ENCODE measurements around the gene GALNTL6.

GALNTL6 gene

DNA sequence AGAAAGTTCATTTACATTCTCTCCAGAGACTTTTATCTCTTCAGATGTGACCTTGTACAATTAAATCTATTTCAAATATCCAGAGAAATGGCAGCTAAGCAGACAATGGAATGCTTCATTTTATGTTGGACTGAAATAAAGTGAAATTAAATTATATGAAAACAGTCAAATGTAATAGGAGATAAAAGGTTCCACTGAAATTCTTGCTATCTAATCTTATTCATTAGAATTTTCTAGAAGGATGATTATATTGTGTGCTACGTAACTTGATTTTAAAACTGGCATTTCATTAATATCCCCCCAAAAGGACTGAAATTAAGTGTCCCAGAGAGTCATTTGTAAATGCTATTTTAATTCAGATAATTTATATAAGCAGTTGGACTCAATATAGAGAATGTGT, 708.5 kb downstream of the GALNTL6 start:
- H3K4me3 ChIP-seq (ENCODE audit: insufficient read depth, low read length, poor library complexity, severe bottlenecking): no peak overlapping the region
- no peak overlapping the region for H3K4me2 ChIP-seq (ENCODE audit: low read depth, low read length, poor library complexity, severe bottlenecking)
- H4K20me1 ChIP-seq (ENCODE audit: low read depth, low read length): no peaks in the 10 kb centered on the region
- H3F3A ChIP-seq (ENCODE audit: insufficient read depth): no peaks in the 10 kb centered on the region
- H3K36me3 ChIP-seq (ENCODE audit: low read length): no peaks in the 10 kb centered on the region
- no peak for TF ChIP-seq CTCF (IDR thresholded peaks at IDR 0.05; ENCODE audit: insufficient read depth, low read length, poor library complexity, severe bottlenecking)
- TF ChIP-seq EZH2phosphoT487 (conservative IDR thresholded peaks at IDR 0.05; ENCODE audit: low read length): no peak
- H3K27me3 ChIP-seq (ENCODE audit: low read length): no peaks in the 10 kb centered on the region
- H3K27ac ChIP-seq (ENCODE audit: low read depth, low read length): no peak overlapping the region
- no peaks in the 10 kb centered on the region for H3K9me2 ChIP-seq (replicated peaks; ENCODE audit: insufficient read depth, low read length)
- no peaks in the 10 kb centered on the region for H3K79me2 ChIP-seq (ENCODE audit: insufficient read depth, low read length)
- no peaks in the 10 kb centered on the region for H3K9me3 ChIP-seq (ENCODE audit: insufficient read depth, low read length)
- H2AFZ ChIP-seq (ENCODE audit: low read depth, low read length, severe bottlenecking): no peak overlapping the region
- no peak overlapping the region for H3K9ac ChIP-seq (ENCODE audit: low read length)

DNA sequence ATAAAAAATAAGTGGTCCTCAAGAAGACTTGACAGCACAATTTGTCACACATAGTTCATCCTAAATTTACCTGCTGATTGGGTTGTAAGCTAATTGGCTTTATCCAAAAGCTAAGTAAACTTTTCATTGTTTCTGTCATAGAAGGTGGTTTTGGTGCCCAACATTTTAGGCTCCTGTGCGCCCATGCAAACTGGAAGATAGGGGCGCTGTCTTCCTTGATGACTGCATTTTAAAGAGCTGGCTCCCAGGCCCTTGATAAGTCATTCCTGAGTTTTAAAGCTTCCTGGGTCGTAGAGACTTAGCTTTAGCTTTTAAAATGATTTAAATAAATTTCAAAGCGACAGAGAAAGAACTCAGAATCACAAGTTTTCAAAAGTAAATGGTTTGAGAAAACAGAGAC, 730.0 kb downstream of the GALNTL6 start:
- no peak overlapping the region for H3K27ac ChIP-seq (ENCODE audit: low read depth, low read length)
- H4K20me1 ChIP-seq (ENCODE audit: low read depth, low read length): no peaks in the 10 kb centered on the region
- H2AFZ ChIP-seq (ENCODE audit: low read depth, low read length, severe bottlenecking): no peak overlapping the region
- no peaks in the 10 kb centered on the region for H3K9me2 ChIP-seq (replicated peaks; ENCODE audit: insufficient read depth, low read length)
- H3K9me3 ChIP-seq (ENCODE audit: insufficient read depth, low read length): no peaks in the 10 kb centered on the region
- H3K27me3 ChIP-seq (ENCODE audit: low read length): no peaks in the 10 kb centered on the region
- no peak overlapping the region for H3K4me2 ChIP-seq (ENCODE audit: low read depth, low read length, poor library complexity, severe bottlenecking)
- H3K36me3 ChIP-seq (ENCODE audit: low read length): no peaks in the 10 kb centered on the region
- no peaks in the 10 kb centered on the region for H3F3A ChIP-seq (ENCODE audit: insufficient read depth)
- H3K4me3 ChIP-seq (ENCODE audit: insufficient read depth, low read length, poor library complexity, severe bottlenecking): no peak overlapping the region
- TF ChIP-seq EZH2phosphoT487 (conservative IDR thresholded peaks at IDR 0.05; ENCODE audit: low read length) (no peak), CTCF (IDR thresholded peaks at IDR 0.05; ENCODE audit: insufficient read depth, low read length, poor library complexity, severe bottlenecking) (no peak)
- H3K79me2 ChIP-seq (ENCODE audit: insufficient read depth, low read length): no peaks in the 10 kb centered on the region
- no peak overlapping the region for H3K9ac ChIP-seq (ENCODE audit: low read length)

DNA sequence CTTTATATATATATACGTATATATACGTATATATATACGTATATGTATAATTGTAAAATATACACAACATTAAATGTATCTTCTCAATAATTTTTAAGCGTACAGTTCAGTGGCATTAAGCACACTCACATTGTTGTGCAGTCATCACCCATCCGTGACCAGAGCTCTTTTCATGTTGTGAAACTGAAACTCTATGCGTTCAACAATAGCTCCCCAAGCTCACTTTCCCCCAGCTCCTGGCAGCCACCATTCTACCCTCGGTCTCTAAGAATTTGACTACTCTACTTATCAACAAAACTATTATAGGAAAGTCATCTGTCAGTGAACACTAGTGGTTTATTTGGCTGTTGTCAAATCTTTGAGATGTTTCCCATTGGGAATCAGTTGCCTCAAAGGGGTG, 733.6 kb downstream of the GALNTL6 start:
- no peaks in the 10 kb centered on the region for H3F3A ChIP-seq (ENCODE audit: insufficient read depth)
- TF ChIP-seq EZH2phosphoT487 (conservative IDR thresholded peaks at IDR 0.05; ENCODE audit: low read length) (no peak), CTCF (IDR thresholded peaks at IDR 0.05; ENCODE audit: insufficient read depth, low read length, poor library complexity, severe bottlenecking) (no peak)
- H3K27me3 ChIP-seq (ENCODE audit: low read length): no peaks in the 10 kb centered on the region
- no peak overlapping the region for H3K27ac ChIP-seq (ENCODE audit: low read depth, low read length)
- H4K20me1 ChIP-seq (ENCODE audit: low read depth, low read length): no peaks in the 10 kb centered on the region
- H3K4me3 ChIP-seq (ENCODE audit: insufficient read depth, low read length, poor library complexity, severe bottlenecking): no peak overlapping the region
- H3K36me3 ChIP-seq (ENCODE audit: low read length): no peaks in the 10 kb centered on the region
- H3K9me2 ChIP-seq (replicated peaks; ENCODE audit: insufficient read depth, low read length): no peaks in the 10 kb centered on the region
- H3K9ac ChIP-seq (ENCODE audit: low read length): no peak overlapping the region
- H3K79me2 ChIP-seq (ENCODE audit: insufficient read depth, low read length): no peaks in the 10 kb centered on the region
- H3K4me2 ChIP-seq (ENCODE audit: low read depth, low read length, poor library complexity, severe bottlenecking): no peak overlapping the region
- H2AFZ ChIP-seq (ENCODE audit: low read depth, low read length, severe bottlenecking): no peak overlapping the region
- H3K9me3 ChIP-seq (ENCODE audit: insufficient read depth, low read length): no peaks in the 10 kb centered on the region

DNA sequence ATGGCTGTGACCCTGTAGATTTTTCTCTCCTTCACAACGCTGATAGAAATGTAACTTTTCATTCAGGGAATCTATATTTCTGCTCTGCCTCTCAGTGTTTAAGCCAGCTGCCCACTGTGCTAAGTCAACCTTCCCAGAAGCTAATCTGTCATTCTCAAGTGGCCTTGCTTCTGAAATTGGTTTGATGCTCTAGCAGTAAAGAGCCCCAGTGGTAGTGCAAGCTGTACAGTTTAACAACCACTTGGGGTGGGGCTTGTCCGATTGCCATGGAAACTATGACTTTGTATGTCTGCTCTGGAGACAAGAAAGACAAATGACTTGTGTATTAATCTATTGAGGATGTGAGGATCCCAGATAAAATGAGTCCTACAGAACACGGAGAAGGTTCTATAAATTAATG, 734.5 kb downstream of the GALNTL6 start:
- H3K27ac ChIP-seq (ENCODE audit: low read depth, low read length): no peak overlapping the region

More for the DNA sequence above, 734.5 kb downstream of the GALNTL6 start:
- H3K27me3 ChIP-seq (ENCODE audit: low read length): no peaks in the 10 kb centered on the region
- no peaks in the 10 kb centered on the region for H3K36me3 ChIP-seq (ENCODE audit: low read length)
- H3K9me2 ChIP-seq (replicated peaks; ENCODE audit: insufficient read depth, low read length): no peaks in the 10 kb centered on the region
- no peaks in the 10 kb centered on the region for H3F3A ChIP-seq (ENCODE audit: insufficient read depth)
- no peak overlapping the region for H3K4me3 ChIP-seq (ENCODE audit: insufficient read depth, low read length, poor library complexity, severe bottlenecking)
- H4K20me1 ChIP-seq (ENCODE audit: low read depth, low read length): no peaks in the 10 kb centered on the region
- H3K4me2 ChIP-seq (ENCODE audit: low read depth, low read length, poor library complexity, severe bottlenecking): no peak overlapping the region
- H2AFZ ChIP-seq (ENCODE audit: low read depth, low read length, severe bottlenecking): no peak overlapping the region
- H3K9ac ChIP-seq (ENCODE audit: low read length): no peak overlapping the region
- H3K9me3 ChIP-seq (ENCODE audit: insufficient read depth, low read length): no peaks in the 10 kb centered on the region
- TF ChIP-seq CTCF (IDR thresholded peaks at IDR 0.05; ENCODE audit: insufficient read depth, low read length, poor library complexity, severe bottlenecking): no peak
- no peak for TF ChIP-seq EZH2phosphoT487 (conservative IDR thresholded peaks at IDR 0.05; ENCODE audit: low read length)
- no peaks in the 10 kb centered on the region for H3K79me2 ChIP-seq (ENCODE audit: insufficient read depth, low read length)
